Measurements from ENCODE around the gene SPART. TPM values are rescaled to one million over a fixed set of nuclear protein-coding genes. Genes with fewer than 3 reads are reported as not detected.

Gene SPART
- total and polyA plus RNA-seq, 2 donors from 2014 or later = 47.8 to 66.1 TPM

DNA sequence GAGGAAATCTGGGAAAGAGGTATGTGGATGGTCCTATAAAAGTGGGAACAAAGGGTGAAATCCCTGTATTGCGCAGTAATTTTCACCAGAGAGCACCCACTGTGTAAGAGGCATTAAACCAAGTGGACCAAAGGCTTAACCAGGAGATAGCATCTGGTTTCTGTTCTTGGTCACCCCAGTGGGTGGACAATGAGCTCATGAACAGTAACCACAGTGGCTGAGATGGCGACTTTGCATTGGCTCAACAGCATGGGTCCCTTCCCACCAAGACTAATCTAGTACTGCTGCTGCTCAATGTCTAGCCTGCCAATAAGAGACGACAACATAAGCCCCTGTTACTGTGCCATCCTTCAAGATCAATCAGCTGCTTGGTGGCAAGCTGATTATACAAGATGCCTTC is 85.2 kb downstream of the SPART start:
- Histone ChIP-seq H3K36me3 (ENCODE audit: control insufficient read depth in 2 of 3, insufficient read depth in 3 of 3, low read length in 3 of 3) (no peaks in the 10 kb centered on the region), H3K9me3 (ENCODE audit: control insufficient read depth in 2 of 3, insufficient read depth in 1 of 3, low read length in 3 of 3) (no peaks in the 10 kb centered on the region), H3K4me3 (ENCODE audit: low read length in 3 of 3) (no peak overlapping the region), H3K9ac (ENCODE audit: low read length in 3 of 3) (no peak overlapping the region), H3K4me1 (ENCODE audit: control insufficient read depth in 2 of 3, insufficient read depth in 2 of 3, low read depth in 1 of 3, low read length in 3 of 3) (no peaks in the 10 kb centered on the region), H3K27ac (ENCODE audit: low read depth in 2 of 2, low read length in 2 of 2) (no peak overlapping the region), H3K27me3 (ENCODE audit: control insufficient read depth, insufficient read depth, low read length) (no peaks in the 10 kb centered on the region)
- TF ChIP-seq, protein P1, sequence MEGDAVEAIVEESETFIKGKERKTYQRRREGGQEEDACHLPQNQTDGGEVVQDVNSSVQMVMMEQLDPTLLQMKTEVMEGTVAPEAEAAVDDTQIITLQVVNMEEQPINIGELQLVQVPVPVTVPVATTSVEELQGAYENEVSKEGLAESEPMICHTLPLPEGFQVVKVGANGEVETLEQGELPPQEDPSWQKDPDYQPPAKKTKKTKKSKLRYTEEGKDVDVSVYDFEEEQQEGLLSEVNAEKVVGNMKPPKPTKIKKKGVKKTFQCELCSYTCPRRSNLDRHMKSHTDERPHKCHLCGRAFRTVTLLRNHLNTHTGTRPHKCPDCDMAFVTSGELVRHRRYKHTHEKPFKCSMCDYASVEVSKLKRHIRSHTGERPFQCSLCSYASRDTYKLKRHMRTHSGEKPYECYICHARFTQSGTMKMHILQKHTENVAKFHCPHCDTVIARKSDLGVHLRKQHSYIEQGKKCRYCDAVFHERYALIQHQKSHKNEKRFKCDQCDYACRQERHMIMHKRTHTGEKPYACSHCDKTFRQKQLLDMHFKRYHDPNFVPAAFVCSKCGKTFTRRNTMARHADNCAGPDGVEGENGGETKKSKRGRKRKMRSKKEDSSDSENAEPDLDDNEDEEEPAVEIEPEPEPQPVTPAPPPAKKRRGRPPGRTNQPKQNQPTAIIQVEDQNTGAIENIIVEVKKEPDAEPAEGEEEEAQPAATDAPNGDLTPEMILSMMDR (IDR thresholded peaks at IDR 0.05; ENCODE audit: borderline replicate concordance, extremely low read depth, insufficient read depth) = no peak
- no peak for FAIRE-seq
- intact Hi-C loops (cut with DNase I) = no loop called here
- DNase-seq = no peak

DNA sequence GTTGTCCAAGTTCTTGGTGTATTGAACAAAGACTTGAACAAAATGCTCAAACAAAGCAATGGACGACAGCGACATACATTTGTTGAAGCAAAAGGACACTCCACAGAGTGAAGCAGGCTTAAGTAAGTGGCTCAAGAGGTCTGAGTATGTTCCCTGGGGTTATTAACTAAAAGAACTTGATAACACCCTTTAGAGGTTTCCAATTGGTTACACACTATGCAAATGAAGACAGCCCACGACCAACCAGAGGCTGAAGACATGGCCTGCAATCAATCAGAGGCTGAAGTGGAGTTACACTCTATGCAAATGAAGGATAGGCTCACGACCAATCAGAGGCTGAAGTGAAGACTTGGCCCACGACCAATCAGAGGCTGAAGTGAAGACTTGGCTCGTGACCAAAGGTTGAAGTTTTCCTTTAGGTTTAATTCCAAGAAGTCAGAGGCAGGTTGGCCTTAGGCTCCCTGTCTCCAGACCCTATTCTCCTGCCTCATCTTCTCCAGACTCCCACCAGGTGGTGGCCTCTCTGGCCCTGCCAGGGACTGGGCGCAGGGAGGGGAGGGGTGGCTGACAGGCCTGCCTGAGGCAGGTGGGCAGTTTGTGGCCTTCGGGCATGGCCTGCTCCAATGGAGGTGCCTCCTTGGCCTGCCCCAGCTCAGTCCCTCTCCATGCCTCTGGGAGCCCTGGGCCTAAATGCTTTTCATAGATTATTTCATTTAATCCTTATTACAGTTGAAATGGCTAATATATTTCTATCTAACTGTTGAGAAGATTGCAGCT is 86.6 kb downstream of the SPART start:
- DNase-seq = no peak
- intact Hi-C loops (cut with DNase I) = no loop called here
- no peaks in the 10 kb centered on the region for H3K36me3 ChIP-seq (ENCODE audit: control insufficient read depth in 2 of 3, insufficient read depth in 3 of 3, low read length in 3 of 3)
- no peaks in the 10 kb centered on the region for H3K9me3 ChIP-seq (ENCODE audit: control insufficient read depth in 2 of 3, insufficient read depth in 1 of 3, low read length in 3 of 3)
- TF ChIP-seq, protein P1 (IDR thresholded peaks at IDR 0.05; ENCODE audit: borderline replicate concordance, extremely low read depth, insufficient read depth) = no peak
- FAIRE-seq = no peak
- no peak overlapping the region for H3K9ac ChIP-seq (ENCODE audit: low read length in 3 of 3)
- H3K27ac ChIP-seq (ENCODE audit: low read depth in 2 of 2, low read length in 2 of 2) = no peak overlapping the region
- H3K27me3 ChIP-seq (ENCODE audit: control insufficient read depth, insufficient read depth, low read length) = no peaks in the 10 kb centered on the region
- H3K4me1 ChIP-seq (ENCODE audit: control insufficient read depth in 2 of 3, insufficient read depth in 2 of 3, low read depth in 1 of 3, low read length in 3 of 3) = no peaks in the 10 kb centered on the region
- no peak overlapping the region for H3K4me3 ChIP-seq (ENCODE audit: low read length in 3 of 3)

DNA sequence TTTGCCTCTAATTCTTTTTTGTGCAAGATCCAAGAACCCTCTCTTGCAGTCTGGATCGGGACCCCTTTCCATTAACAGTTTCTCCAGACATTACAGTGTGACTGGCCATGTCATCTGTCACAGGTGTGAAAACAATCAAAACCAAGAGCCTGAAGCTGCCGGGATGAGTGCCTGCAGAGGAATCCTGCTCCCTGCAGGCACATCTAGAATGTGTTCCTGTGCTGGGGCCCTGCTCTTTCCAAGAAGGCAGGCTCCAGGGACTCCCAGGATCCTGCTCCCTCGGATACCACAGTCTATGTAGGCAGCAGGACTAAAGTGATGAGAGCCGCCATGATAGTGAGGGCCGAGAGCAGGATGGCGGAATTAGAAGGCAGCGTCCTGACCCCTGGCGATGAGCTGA is 87.4 kb downstream of the SPART start:
- Histone ChIP-seq H3K4me1 (ENCODE audit: control insufficient read depth in 2 of 3, insufficient read depth in 2 of 3, low read depth in 1 of 3, low read length in 3 of 3) (no peaks in the 10 kb centered on the region), H3K36me3 (ENCODE audit: control insufficient read depth in 2 of 3, insufficient read depth in 3 of 3, low read length in 3 of 3) (no peaks in the 10 kb centered on the region), H3K27ac (ENCODE audit: low read depth in 2 of 2, low read length in 2 of 2) (no peak overlapping the region), H3K9ac (ENCODE audit: low read length in 3 of 3) (no peak overlapping the region), H3K4me3 (ENCODE audit: low read length in 3 of 3) (no peak overlapping the region), H3K9me3 (ENCODE audit: control insufficient read depth in 2 of 3, insufficient read depth in 1 of 3, low read length in 3 of 3) (no peaks in the 10 kb centered on the region), H3K27me3 (ENCODE audit: control insufficient read depth, insufficient read depth, low read length) (no peaks in the 10 kb centered on the region)
- TF ChIP-seq, protein P1 (IDR thresholded peaks at IDR 0.05; ENCODE audit: borderline replicate concordance, extremely low read depth, insufficient read depth) = no peak
- FAIRE-seq (no peak), DNase-seq (no peak)
- intact Hi-C loops (cut with DNase I) = no loop called here

Other genes starting within 250 kb of the SPART start
- gene DCLK1, start 215.0 kb downstream of the SPART start, total RNA-seq = 8.3 TPM
- 0.73 TPM for gene DCLK1, start 215.0 kb downstream of the SPART start, polyA plus RNA-seq (ENCODE audit: insufficient read depth, low read depth, low replicate concordance)
- gene SOHLH2, start 131.8 kb downstream of the SPART start, total RNA-seq = 0.54 TPM
- 0.17 TPM for gene SOHLH2, start 131.8 kb downstream of the SPART start, polyA plus RNA-seq (ENCODE audit: insufficient read depth, low read depth, low replicate concordance)
- gene CCDC169, start 48.6 kb downstream of the SPART start, total RNA-seq = 1.5 TPM
- gene CCDC169, start 48.6 kb downstream of the SPART start, polyA plus RNA-seq (ENCODE audit: insufficient read depth, low read depth, low replicate concordance) = 2.5 TPM
- 0.98 TPM for gene CCNA1, start 86.1 kb upstream of the SPART start, total RNA-seq
- 0.54 TPM for gene CCNA1, start 86.1 kb upstream of the SPART start, polyA plus RNA-seq (ENCODE audit: insufficient read depth, low read depth, low replicate concordance)

All from kidney (tissue), 14 donors.